ENCODE measurements around the gene TLL2.
A peak's percentile ranks its signal among the peaks of the same experiment; 100 is the strongest.

Gene TLL2

GRCh38 chr10:96345222-96345621 is 168.5 kb downstream of the TLL2 start:
- DNase-seq: no peak

GRCh38 chr10:96344178-96344577 is 169.5 kb downstream of the TLL2 start:
- DNase-seq: no peak

DNA sequence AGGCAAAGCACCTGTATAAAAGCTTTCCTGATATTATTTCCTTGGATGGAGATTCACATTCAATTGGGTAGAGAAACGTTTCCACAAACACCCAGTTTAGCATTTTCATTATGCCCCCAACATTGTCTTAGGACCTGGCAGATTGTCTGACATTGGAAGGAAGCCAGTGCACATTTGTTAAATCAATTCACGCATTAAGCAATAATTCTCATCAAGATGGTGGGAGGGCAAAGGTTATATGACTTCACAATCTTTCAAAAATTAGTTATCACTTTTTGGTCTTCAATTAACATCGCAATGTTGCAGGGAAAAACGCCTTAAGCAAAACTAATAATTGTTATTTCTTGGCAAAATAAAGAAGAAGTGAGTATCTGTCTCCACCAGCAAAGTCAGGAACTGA is 171.3 kb downstream of the TLL2 start:
- DNase-seq: no peak

GRCh38 chr10:96341219-96342182 is 172.2 kb downstream of the TLL2 start:
- no peak for DNase-seq

DNA sequence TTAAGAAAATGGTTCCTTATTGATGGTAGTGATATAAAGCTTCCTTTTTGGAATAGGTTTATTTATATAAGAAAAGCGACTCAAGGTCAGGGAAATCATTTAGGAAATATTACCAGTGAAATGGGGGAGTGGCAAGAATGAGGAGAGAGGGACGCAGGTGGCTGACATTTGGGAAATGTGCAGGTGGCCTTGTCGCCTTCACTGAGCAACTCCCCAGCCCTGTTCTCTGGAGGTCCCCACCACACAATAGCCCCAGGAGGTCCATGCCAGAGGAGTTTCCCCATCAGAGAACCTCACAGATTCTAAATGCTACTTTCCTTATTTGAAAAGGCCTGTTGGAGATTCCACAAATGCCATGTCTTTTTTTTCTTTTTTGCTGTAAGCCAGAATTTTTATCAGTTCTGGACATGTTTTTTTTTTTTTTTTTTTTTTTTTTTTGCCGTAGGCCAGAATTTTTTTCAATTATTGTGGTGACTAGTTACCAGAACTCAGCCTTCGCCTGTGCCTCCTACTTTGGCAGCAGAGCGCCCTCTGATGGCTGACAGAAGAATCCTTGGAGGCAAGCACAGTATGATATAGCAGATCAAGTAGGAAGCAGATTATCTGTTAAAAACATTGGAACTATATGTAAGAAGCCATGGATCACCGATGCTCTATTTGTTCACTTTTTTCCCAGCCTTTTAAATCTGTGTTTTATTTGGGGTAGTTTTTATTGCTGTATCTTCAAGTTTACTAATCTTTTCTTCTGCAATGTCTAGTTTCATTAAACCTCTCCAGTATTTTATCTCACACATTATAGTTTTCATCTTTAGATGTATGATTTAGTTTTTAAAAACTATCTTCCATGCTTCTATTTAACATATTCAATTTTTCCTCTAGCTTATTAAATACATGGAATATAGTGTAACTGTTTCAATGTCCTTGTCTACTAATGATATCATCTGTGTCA is 173.5 kb downstream of the TLL2 start:
- peak; percentile 62 for DNase-seq

DNA sequence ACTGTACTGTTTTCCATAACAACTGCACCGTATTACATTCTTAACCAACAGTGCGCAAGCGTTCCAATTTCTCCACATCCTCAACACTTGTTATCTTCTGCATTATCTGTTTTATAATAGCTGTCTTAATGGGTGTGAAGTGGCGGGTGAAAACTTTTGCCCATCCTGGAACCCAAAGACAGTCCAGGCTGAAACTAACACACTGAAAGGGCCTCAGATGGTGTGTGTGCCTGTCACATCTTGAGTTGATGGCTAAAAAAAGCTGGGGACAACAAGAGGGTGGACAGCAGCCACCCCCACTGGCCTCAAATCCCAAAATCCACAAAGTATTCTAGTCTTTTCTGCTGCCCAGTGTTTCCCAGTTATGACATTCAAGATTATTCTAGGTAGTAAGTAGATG is 174.3 kb downstream of the TLL2 start:
- DNase-seq: no peak

DNA sequence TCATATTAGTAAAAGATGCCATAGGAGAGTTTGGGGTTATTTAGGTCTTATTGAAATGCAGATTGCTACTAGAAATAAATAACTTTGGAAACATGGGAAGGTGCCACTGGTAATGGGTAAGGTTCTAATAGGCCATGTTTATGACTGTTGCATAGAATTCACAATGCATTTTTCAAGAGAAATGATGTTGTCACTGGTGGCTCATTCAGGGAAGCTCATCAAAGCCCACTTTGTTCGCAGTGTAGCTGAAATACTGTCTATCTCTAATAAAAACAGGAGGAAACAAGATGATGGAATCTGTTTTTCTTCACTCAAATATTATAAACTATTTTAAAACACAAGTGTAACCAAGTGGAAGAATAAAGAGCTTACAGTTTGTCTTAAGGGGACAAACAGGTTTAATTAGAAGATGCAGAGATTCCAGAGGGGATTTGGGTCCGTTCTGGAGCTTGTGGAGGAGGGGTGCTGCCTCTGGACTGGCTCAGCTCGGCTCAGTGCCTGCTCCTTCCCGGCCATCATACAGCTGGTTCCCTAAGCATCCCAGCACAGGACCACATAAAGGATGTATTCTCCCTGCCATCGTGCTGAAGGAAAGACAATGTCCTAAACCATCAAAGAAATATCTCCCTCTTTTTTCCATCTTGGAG is 175.3 kb downstream of the TLL2 start:
- no peak for DNase-seq

DNA sequence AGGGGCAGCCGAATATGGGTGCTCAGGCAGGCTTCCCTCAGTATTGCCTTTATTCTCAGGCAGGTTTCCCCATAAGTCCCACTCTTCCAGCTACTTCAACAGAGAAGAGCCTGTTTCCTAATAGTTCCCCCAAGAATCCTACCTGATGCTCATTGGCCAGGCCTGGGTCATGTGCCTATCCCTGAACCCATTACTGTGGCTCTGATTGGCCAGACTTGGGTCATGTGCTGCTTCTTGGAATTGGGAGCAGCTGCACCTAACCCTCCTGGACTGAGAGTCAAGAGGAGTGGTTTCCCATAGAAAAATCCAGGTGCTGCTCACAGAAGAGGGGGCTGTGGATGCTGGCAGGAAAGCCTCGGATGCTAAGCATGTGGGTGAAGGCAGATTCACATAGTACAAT is 176.6 kb downstream of the TLL2 start:
- no peak for DNase-seq

DNA sequence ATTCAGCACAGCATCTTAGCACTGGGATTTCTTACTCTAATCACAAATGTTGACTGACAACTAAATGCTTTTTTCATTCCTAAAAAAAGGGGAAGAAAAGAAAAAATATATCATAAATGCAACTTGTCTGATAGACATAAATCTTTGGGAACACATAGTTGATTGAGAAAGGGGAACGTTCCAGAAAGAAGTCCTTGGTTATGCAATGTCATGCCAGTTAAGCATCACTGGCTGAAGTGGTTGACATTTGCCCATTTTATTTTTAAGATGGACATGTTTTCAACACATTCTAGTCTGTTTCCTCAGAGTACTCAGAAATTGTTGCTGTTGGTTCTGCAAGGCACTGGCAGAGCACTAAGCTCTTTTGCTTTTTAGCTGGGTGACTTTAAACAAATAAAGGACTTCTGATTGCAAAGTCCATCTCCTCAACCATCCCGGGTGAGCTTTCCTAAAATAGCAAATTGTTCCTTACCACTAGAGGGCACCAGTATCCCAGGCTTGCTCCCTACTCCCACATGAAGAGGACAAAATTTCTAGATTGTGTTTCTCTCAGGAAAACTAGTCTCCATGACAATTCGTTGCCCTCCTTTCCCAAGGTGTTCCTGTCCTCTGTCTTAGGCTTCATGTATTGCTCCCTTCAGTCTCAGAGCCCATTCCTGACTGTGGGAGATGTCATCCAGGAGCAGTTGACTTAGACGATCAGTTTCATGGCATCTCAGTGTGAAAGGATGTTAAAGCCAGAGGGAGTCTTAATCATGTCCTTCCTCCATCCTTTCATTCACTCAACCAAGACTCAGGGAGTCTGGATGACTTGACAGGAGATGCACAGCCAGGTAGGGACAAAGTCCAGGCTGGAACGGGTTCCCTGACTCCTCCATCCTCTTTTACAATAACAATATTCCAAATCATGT is 178.9 kb downstream of the TLL2 start:
- no peak for DNase-seq

- DNase-seq: no peak
Measured at GRCh38 chr10:96333101-96333500, 180.6 kb downstream of the TLL2 start.

DNA sequence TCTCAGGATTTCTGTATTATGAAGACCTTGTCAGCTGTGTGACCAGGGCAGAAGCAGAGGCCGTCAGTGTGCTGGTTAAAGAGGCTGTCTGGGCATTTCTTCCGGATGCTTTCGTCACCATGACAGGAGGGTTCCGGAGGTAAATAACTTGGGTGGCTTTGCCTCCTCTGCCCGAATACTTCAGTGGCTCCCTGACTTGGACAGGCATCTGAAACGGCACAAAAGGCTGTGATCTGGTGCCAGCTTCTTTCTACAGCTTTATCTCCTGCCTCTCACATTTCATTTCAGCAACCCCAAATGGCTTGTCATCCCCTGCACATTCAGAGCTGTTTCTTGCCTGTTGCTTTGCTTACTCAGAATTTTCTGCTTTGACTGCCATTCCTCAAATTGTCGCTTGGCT is 186.3 kb downstream of the TLL2 start:
- no peak for DNase-seq

- no peak for DNase-seq
Measured at GRCh38 chr10:96325719-96326373, 187.9 kb downstream of the TLL2 start.

GRCh38 chr10:96324447-96324846 is 189.3 kb downstream of the TLL2 start:
- DNase-seq: no peak

GRCh38 chr10:96322275-96322674 is 191.5 kb downstream of the TLL2 start:
- DNase-seq: no peak

DNA sequence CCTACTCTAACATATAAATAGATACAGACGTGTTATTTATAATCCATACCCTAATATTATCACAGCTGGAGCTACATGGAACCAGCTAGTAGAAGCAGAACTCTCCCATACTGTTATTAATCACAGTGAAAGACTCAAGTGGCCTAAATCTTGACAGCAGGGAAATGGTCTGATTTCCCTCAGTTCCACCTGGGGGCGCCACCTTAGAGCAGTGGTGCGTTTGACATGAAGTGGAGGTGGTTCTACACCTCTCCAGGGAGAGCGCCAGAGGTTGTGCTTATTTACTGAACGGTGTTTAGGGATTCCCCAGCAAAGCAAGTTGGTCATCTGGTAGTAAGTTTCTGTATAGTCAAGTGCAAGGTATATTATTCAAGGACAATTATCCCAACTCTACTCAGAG is 191.9 kb downstream of the TLL2 start:
- no peak for DNase-seq

- DNase-seq: no peak
Measured at GRCh38 chr10:96319754-96320474, 193.8 kb downstream of the TLL2 start.

- DNase-seq: no peak
Measured at GRCh38 chr10:96317067-96317833, 196.5 kb downstream of the TLL2 start.

All from stimulated activated CD4-positive, alpha-beta T cell treated with anti-CD3 and anti-CD28 coated beads, Interleukin-4, amount 100 ng/mL, for 24 hours (primary cell).